A673 (cell line): Measurements from ENCODE around the gene COLQ.

Experiments used
- EZH2 ChIP-seq: fragments of 200-600 bp; sonication (generic); IDR thresholded peaks from 2 replicates; pipeline ENCODE4 v1.6.1; 2017; ENCODE audit warnings: borderline replicate concordance, low read depth, mild to moderate bottlenecking, mixed read lengths, antibody characterized with exemption, low read length; ENCODE audit not compliant: poor library complexity, severe bottlenecking
- TF ChIP-seq, protein P1 (sequence below): fragments of 300-800, 200-600 bp; sonication (generic); conservative IDR thresholded peaks from 2 replicates; pipeline ENCODE4 v1.5.1; 2017; ENCODE audit warnings: low read depth, mild to moderate bottlenecking, antibody characterized with exemption, low read length, moderate library complexity, mixed read lengths

DNA sequence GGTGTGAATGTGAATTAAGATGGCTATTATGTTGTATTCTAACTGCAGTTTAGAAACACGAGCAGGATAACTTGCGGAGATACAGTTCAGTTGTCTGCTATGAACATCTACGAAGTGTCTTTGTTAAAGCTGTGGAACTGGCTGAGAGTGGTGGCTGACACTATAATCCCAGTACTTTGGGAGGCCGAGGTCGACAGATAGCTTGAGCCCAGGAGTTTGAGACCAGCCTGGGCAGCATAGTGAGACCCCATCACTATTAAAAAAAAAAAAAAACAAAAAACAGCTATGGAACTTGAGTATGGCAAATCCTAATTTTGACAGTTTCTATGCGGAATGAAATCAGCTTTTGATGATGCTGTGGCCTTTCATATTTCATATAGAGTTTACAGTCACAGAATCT is 92.4 kb downstream of the COLQ start:
- TF ChIP-seq, protein P1, sequence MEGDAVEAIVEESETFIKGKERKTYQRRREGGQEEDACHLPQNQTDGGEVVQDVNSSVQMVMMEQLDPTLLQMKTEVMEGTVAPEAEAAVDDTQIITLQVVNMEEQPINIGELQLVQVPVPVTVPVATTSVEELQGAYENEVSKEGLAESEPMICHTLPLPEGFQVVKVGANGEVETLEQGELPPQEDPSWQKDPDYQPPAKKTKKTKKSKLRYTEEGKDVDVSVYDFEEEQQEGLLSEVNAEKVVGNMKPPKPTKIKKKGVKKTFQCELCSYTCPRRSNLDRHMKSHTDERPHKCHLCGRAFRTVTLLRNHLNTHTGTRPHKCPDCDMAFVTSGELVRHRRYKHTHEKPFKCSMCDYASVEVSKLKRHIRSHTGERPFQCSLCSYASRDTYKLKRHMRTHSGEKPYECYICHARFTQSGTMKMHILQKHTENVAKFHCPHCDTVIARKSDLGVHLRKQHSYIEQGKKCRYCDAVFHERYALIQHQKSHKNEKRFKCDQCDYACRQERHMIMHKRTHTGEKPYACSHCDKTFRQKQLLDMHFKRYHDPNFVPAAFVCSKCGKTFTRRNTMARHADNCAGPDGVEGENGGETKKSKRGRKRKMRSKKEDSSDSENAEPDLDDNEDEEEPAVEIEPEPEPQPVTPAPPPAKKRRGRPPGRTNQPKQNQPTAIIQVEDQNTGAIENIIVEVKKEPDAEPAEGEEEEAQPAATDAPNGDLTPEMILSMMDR, result no peak
- no peak for TF ChIP-seq EZH2
